LNCaP clone FGC (cell line): ENCODE results near the gene TNNC1.
A peak's percentile ranks its signal among the peaks of the same experiment; 100 is the strongest.

Experiments used
- DNase-seq: peaks from one replicate; pipeline ENCODE4 v3.0.0-alpha.2; 2011; ENCODE audit warnings: low read depth
- H3K4me3 ChIP-seq: 2 replicates; pipeline ENCODE4 v1.5.1; 2011; ENCODE audit warnings: mild to moderate bottlenecking, low read depth, low read length, control low read depth
- CTCF ChIP-seq: IDR thresholded peaks from 2 replicates; pipeline ENCODE4 v1.5.1; 2012; ENCODE audit warnings: mild to moderate bottlenecking; ENCODE audit not compliant: control insufficient read depth, insufficient read depth; ENCODE audit errors: extremely low read depth

The TNNC1 gene

DNA sequence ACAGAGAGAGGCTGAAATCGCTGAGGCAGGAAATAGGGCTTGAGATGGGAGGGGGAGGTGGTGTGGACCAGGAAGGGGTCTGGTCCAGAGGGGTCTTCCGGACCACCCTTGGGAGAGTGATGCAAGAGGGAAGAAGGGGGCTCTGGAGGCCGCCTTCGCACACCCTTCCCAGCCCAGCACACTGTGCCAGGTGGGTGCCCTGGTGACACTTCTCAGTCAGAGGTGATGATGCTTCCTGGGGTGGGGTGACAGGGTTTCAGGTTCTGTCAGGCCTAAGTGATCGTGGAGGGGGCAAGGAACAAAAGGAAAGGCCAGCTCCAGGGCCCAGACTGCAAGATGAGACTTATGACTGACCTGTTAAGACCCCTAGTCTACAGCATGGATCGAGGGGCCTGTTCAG, 21.6 kb downstream of the TNNC1 start:
- TF ChIP-seq CTCF: no peak
- no peak overlapping the region for H3K4me3 ChIP-seq
- no peak for DNase-seq

GRCh38 chr3:52431459-52432223, 22.2 kb downstream of the TNNC1 start:
- H3K4me3 ChIP-seq: no peak overlapping the region
- DNase-seq: no peak
- no peak for TF ChIP-seq CTCF

- H3K4me3 ChIP-seq: no peak overlapping the region
- no peak for TF ChIP-seq CTCF
Measured at GRCh38 chr3:52430416-52430810, 23.4 kb downstream of the TNNC1 start.

DNA sequence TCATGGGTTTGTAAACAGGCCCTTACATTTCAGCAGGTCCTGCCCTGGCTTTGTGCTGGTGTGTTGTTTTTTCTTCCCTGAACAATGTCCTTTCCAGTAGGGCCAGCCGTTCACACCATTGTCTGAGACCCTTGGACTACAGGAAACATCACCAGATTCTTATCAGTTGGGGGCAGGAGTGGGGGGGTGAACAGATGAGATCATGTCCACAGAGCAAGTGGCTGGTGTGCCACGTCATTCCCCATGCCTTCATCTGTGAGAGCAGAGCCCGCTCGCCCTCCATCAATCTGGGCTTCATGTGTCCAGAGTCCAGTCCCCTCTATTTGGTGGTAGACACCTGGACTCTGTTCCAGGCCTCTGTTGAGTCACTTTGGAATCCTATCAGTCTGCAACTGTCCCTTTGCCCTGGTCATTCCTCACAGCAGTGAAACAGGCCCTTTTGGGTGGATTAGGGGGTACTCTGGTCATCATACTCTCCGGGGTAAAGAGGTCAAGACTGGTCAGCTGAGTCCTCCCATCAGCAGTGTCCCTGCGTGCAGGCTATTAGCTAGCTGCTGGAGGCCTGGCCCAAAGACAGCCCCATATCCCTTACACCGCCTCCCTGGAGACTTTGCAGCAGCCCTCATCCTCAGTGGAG, 23.9 kb downstream of the TNNC1 start:
- DNase-seq: no peak
- TF ChIP-seq CTCF: no peak
- H3K4me3 ChIP-seq: no peak overlapping the region

More at GRCh38 chr3:52430416-52430810, 23.4 kb downstream of the TNNC1 start:
- no peak for DNase-seq

DNA sequence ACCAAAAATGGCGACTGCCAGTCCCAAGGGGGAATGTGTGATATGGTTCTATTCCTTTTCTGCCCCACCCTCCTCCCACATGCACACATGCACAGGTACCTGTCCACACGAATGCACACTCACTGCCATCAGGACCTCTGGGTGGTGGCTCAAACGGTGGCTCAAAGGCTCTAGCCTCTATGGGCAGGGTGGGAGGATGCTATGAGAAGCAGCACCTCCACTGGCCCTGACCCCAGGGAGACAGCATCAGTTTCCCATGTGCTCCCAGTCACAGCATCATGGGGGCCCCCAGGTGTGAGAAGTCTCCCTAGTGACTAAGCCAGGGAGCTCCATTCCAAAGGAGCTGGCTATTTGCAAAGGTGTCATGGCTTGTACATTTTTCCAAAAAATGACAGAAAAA, 24.8 kb downstream of the TNNC1 start:
- no peak for DNase-seq
- no peak overlapping the region for H3K4me3 ChIP-seq
- no peak for TF ChIP-seq CTCF

GRCh38 chr3:52428151-52429005, 25.5 kb downstream of the TNNC1 start:
- no peak overlapping the region for H3K4me3 ChIP-seq
- peak; percentile 52 for DNase-seq
- peak; percentile 93 for TF ChIP-seq CTCF
